Skeletal muscle satellite cell (primary cell): ENCODE data around the gene CCDC12.
A peak's percentile ranks its signal among the peaks of the same experiment; 100 is the strongest.

Source experiments
- H3K27me3 ChIP-seq: 2 replicates; pipeline ENCODE4 v1.7.0; 2013; ENCODE audit warnings: low read length; ENCODE audit not compliant: control insufficient read depth, insufficient read depth
- H3K36me3 ChIP-seq: 2 replicates; pipeline ENCODE4 v1.7.0; 2013; ENCODE audit warnings: mild to moderate bottlenecking, control low read depth, low read length; ENCODE audit not compliant: insufficient read depth
- H3K4me1 ChIP-seq: 2 replicates; pipeline ENCODE4 v1.7.0; 2013; ENCODE audit warnings: low read length; ENCODE audit not compliant: control insufficient read depth, insufficient read depth
- H3K4me2 ChIP-seq: 2 replicates; pipeline ENCODE4 v1.7.0; 2013; ENCODE audit warnings: mild to moderate bottlenecking, low read length
- H3K4me3 ChIP-seq: 2 replicates; pipeline ENCODE4 v1.7.0; 2013; ENCODE audit warnings: low read length
- H3K9ac ChIP-seq: 2 replicates; pipeline ENCODE4 v1.7.0; 2013; ENCODE audit warnings: mild to moderate bottlenecking, low read depth, low read length, moderate library complexity
- H3K9me3 ChIP-seq: replicated peaks from 2 replicates; pipeline ENCODE4 v1.7.0; 2013; ENCODE audit warnings: mild to moderate bottlenecking, control low read depth, low read length

CCDC12 gene

DNA sequence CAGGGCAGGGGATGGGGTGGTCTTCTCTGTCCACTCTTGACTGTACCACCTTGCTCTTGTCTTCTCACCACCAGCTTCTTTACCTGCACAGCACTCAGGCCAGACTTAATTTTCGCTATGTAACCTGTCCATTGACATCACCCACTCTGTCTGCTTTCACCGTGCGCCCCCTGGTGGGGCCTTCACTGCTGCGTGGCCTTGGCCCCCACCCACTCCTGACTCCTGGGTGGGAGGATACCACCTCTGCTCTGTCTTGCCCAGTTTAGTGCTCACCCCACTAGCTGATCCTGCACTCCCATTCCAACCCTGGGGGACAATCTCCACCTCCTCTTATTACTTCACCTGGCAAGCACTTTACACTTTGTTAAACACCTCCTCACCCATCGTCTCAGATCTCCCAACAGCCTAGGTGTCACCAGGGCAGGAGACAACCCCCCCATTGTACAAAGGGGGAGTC lies 81.3 kb downstream of the CCDC12 start:
- H3K9me3 ChIP-seq, result no peaks in the 10 kb centered on the region
- no peaks in the 10 kb centered on the region for H3K36me3 ChIP-seq
- no peak overlapping the region for H3K4me3 ChIP-seq
- no peak overlapping the region for H3K9ac ChIP-seq
- H3K4me1 ChIP-seq, result peaks cover 22% of the 10 kb centered on the region
- H3K4me2 ChIP-seq, result no peak overlapping the region
- H3K27me3 ChIP-seq, result peaks cover 18% of the 10 kb centered on the region

- H3K9ac ChIP-seq, result no peak overlapping the region
- H3K4me2 ChIP-seq, result no peak overlapping the region
- H3K4me1 ChIP-seq, result peaks cover 21% of the 10 kb centered on the region
- no peak overlapping the region for H3K4me3 ChIP-seq
- no peaks in the 10 kb centered on the region for H3K9me3 ChIP-seq
- H3K36me3 ChIP-seq, result no peaks in the 10 kb centered on the region
- H3K27me3 ChIP-seq, result peaks cover 25% of the 10 kb centered on the region
Measured at GRCh38 chr3:46894256-46894655, 82.3 kb downstream of the CCDC12 start.

- no peak overlapping the region for H3K4me3 ChIP-seq
Measured at GRCh38 chr3:46893763-46894162, 82.8 kb downstream of the CCDC12 start.

DNA sequence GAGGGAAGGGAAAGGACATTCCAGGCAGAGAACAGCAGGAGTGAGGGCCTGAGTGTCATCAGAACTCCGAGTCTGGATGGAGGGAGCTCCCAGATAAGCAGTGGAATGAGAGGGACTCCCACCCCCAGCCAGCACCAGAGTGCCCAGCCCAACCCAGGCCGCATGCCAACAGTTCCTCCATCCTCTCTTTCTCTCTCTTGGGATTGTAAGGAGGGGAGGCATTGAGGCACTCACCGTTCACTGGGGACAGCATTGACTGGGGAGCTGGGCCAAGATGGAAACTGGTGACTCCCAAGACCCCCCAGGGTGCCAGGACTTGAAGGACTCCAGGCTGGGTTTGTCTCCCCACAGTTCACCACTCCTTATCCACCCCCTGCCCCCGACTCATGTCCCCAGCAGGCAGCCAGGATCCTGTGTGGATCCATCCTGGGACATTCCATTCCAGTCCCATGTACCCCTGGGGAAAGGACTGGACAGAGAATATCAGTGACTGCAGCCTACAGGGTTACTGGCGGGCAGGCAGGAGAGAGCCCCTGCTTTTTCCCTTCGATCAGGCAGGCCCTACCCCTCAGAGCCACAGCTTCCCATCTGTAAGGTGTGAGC lies 83.3 kb downstream of the CCDC12 start:
- H3K36me3 ChIP-seq, result no peaks in the 10 kb centered on the region
- no peak overlapping the region for H3K9ac ChIP-seq
- H3K4me1 ChIP-seq, result peaks cover 12% of the 10 kb centered on the region
- H3K4me2 ChIP-seq, result peak overlapping the region; percentile 94
- peaks cover 35% of the 10 kb centered on the region for H3K27me3 ChIP-seq
- H3K4me3 ChIP-seq, result no peak overlapping the region
- no peaks in the 10 kb centered on the region for H3K9me3 ChIP-seq

More at GRCh38 chr3:46893763-46894162, 82.8 kb downstream of the CCDC12 start:
- Histone ChIP-seq H3K27me3 (peaks cover 30% of the 10 kb centered on the region), H3K4me1 (peaks cover 16% of the 10 kb centered on the region), H3K9me3 (no peaks in the 10 kb centered on the region), H3K9ac (no peak overlapping the region), H3K4me2 (no peak overlapping the region), H3K36me3 (no peaks in the 10 kb centered on the region)

DNA sequence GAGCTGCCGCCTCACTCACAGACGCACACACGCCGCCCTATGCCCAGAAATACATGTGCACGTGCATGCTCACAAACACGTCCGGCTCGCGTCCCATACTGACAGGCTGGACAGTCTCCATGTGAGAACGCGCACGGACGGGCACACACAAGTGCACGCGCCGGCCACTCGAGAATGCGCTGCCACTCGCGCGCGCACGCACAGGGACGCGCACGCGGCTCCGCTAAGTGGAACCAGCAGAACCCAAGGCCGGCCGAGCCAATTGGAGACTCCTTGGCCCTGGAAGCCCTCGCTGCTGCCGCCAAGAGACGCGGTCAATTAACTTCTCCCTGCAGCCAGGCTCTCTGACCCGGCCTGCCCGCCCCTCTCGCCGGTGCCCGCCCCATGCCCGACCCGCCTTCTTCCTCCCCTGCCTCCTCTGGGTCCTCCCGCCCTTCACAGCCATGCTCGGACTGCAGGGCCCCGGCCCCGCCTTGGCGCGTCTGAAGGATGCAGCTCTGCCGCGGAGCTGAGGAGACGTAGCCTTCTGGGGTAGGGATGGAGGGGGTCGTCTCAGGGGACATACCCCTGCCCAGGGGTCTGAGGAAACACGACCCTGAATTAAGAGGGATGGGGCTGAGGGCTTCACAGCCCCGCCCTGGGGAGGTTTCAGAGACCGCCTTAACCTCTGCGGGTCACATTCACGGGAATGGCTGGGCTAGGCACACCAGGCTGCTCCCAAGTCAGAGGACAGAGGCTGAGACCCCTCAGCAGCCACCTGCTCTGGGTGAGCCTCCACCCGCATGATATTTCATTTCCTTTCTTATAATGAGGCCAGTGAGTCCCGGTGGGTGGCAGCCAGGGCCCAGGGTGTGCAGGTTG lies 84.0 kb downstream of the CCDC12 start:
- H3K27me3 ChIP-seq, result peaks cover 39% of the 10 kb centered on the region
- H3K9me3 ChIP-seq, result no peaks in the 10 kb centered on the region

DNA sequence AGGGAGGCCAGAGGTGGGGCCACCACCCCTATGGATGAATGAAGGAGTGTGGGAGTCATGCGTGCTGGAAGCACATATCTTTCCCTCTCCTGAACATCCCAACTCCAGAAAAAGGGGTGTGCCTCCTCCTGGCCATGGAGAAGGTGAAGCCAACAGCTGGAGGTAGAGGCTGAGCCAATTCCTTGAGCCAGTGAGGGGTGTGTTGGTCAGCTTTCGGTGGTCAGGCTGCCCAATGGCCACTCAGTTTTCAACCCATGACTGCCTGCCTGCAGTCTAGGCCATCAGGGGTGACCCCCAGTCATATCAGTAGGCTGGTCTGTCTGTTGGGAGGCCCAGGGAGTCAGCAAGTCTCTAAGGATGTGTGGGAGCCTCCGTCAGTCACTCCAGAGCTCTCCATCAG lies 85.4 kb downstream of the CCDC12 start:
- Histone ChIP-seq H3K4me3 (no peak overlapping the region), H3K4me1 (peaks cover 12% of the 10 kb centered on the region), H3K9me3 (no peaks in the 10 kb centered on the region), H3K36me3 (no peaks in the 10 kb centered on the region), H3K9ac (no peak overlapping the region), H3K4me2 (no peak overlapping the region), H3K27me3 (peaks cover 42% of the 10 kb centered on the region)

More for the DNA sequence above, 84.0 kb downstream of the CCDC12 start:
- Histone ChIP-seq H3K4me1 (peaks cover 12% of the 10 kb centered on the region), H3K4me2 (peak overlapping the region; percentile 94), H3K36me3 (no peaks in the 10 kb centered on the region), H3K9ac (peak overlapping the region; percentile 12), H3K4me3 (peak overlapping the region; percentile 68)

DNA sequence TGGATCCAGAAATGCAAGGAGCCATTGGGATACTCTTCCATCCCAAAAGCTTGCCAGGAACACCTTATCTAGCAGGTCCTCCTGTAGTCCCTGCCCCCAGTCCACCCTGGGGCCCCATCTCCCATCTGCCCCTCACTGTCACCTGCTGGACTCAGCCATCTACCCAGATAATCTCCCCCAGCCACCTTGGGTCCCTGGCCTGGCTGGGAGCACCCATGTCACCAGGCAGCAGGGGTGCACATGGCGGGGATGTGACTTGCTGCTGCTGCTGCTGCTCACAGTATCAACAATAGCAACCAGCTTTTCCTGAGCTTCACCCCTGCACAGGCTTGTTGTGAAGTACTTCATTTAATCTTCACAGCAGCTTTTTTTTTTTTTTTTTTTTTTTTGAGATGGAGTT lies 86.4 kb downstream of the CCDC12 start:
- Histone ChIP-seq H3K36me3 (no peaks in the 10 kb centered on the region), H3K4me3 (no peak overlapping the region), H3K27me3 (peaks cover 40% of the 10 kb centered on the region), H3K9ac (no peak overlapping the region), H3K4me2 (no peak overlapping the region), H3K9me3 (no peaks in the 10 kb centered on the region), H3K4me1 (peaks cover 12% of the 10 kb centered on the region)

- H3K4me1 ChIP-seq, result peaks cover 12% of the 10 kb centered on the region
- peaks cover 46% of the 10 kb centered on the region for H3K27me3 ChIP-seq
- H3K9me3 ChIP-seq, result no peaks in the 10 kb centered on the region
- no peak overlapping the region for H3K9ac ChIP-seq
- H3K4me3 ChIP-seq, result no peak overlapping the region
- no peak overlapping the region for H3K4me2 ChIP-seq
- no peaks in the 10 kb centered on the region for H3K36me3 ChIP-seq
Measured at GRCh38 chr3:46889381-46890110, 87.0 kb downstream of the CCDC12 start.

GRCh38 chr3:46888705-46889104 lies 87.8 kb downstream of the CCDC12 start:
- H3K9ac ChIP-seq, result no peak overlapping the region
- no peak overlapping the region for H3K4me2 ChIP-seq
- H3K9me3 ChIP-seq, result no peaks in the 10 kb centered on the region
- H3K4me1 ChIP-seq, result peaks cover 12% of the 10 kb centered on the region
- no peaks in the 10 kb centered on the region for H3K36me3 ChIP-seq
- no peak overlapping the region for H3K4me3 ChIP-seq
- peaks cover 55% of the 10 kb centered on the region for H3K27me3 ChIP-seq

DNA sequence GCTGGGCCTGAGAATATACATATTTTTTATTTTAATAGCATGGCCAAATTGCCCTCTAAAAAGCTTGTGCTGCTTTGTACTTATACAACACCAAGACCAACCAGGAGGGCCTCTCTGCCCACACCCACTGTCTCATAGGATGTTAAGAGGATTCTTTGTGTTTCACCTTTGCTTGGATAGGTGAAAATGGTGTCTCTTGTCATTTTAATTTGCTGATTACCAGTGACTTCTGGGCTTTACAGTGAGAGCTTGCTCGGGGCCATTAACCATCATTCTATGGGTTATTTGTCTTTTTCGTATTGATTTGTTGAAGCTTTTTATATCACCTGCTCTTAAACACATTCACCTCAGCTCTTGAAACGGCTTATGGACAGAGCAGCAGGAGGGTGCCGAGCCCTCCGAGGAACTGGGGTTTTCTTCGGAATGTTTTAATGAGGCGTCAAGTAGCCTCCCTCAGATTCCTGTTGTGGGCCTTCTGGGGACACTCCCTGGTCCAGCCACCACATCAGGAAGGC lies 88.5 kb downstream of the CCDC12 start:
- H3K36me3 ChIP-seq, result no peaks in the 10 kb centered on the region
- no peak overlapping the region for H3K9ac ChIP-seq
- H3K4me1 ChIP-seq, result peaks cover 10% of the 10 kb centered on the region
- H3K27me3 ChIP-seq, result peaks cover 59% of the 10 kb centered on the region
- no peak overlapping the region for H3K4me3 ChIP-seq
- H3K9me3 ChIP-seq, result no peaks in the 10 kb centered on the region
- H3K4me2 ChIP-seq, result no peak overlapping the region

GRCh38 chr3:46885612-46886011 lies 90.9 kb downstream of the CCDC12 start:
- Histone ChIP-seq H3K4me2 (no peak overlapping the region), H3K36me3 (no peaks in the 10 kb centered on the region), H3K27me3 (peaks cover 66% of the 10 kb centered on the region), H3K4me1 (peaks cover 6% of the 10 kb centered on the region), H3K9ac (no peak overlapping the region), H3K9me3 (no peaks in the 10 kb centered on the region), H3K4me3 (no peak overlapping the region)
